Cerebellar nuclear complex (tissue), 1 donor: Measurements from ENCODE around the gene CADPS.

Source experiments
- DNase-seq, 2 experiments: peaks; one replicate each; lab custom pipeline; 2025; lab: John Stamatoyannopoulos, UW

Gene CADPS

GRCh38 chr3:62502315-62503300 lies 372.6 kb downstream of the CADPS start:
- DNase-seq: no peak

GRCh38 chr3:62501289-62501668 lies 373.9 kb downstream of the CADPS start:
- no peak for DNase-seq

GRCh38 chr3:62500556-62501288 lies 374.5 kb downstream of the CADPS start:
- no peak for DNase-seq

GRCh38 chr3:62497156-62497555 lies 378.1 kb downstream of the CADPS start:
- no peak for DNase-seq

GRCh38 chr3:62496503-62496902 lies 378.7 kb downstream of the CADPS start:
- DNase-seq: no peak

GRCh38 chr3:62493109-62493801 lies 382.0 kb downstream of the CADPS start:
- DNase-seq: no peak

GRCh38 chr3:62482961-62483360 lies 392.3 kb downstream of the CADPS start:
- no peak for DNase-seq

- no peak for DNase-seq
These were observed 393.3 kb downstream of the CADPS start for GRCh38 chr3:62481962-62482361.

GRCh38 chr3:62480056-62480455 lies 395.2 kb downstream of the CADPS start:
- DNase-seq: no peak

GRCh38 chr3:62479326-62479725 lies 395.9 kb downstream of the CADPS start:
- DNase-seq: no peak

GRCh38 chr3:62475306-62475705 lies 399.9 kb downstream of the CADPS start:
- DNase-seq: no peak

- no peak for DNase-seq
These were observed 407.1 kb downstream of the CADPS start for GRCh38 chr3:62467966-62468722.

GRCh38 chr3:62462788-62463187 lies 412.4 kb downstream of the CADPS start:
- DNase-seq: no peak

GRCh38 chr3:62462104-62462762 lies 413.0 kb downstream of the CADPS start:
- no peak for DNase-seq

GRCh38 chr3:62454916-62455315 lies 420.3 kb downstream of the CADPS start:
- no peak for DNase-seq

GRCh38 chr3:62453448-62453847 lies 421.8 kb downstream of the CADPS start:
- DNase-seq: no peak

- no peak for DNase-seq
These were observed 423.9 kb downstream of the CADPS start for GRCh38 chr3:62451211-62451887.

- no peak for DNase-seq
These were observed 428.8 kb downstream of the CADPS start for GRCh38 chr3:62446337-62446940.

- no peak for DNase-seq
These were observed 429.9 kb downstream of the CADPS start for GRCh38 chr3:62445275-62445674.

- no peak for DNase-seq
These were observed 435.2 kb downstream of the CADPS start for GRCh38 chr3:62439978-62440377.
